HEK293T (cell line): ENCODE measurements around the gene TOB1.

Experiments
- CTCF ChIA-PET: fragments of 350-600 bp; formaldehyde crosslinking; extraction: SDS; loops from one replicate; lab custom pipeline; 2021; ENCODE audit warnings: antibody characterized with exemption, inconsistent platforms; lab: Yijun Ruan, JAX
- POLR2A ChIA-PET: fragments of 350-600 bp; formaldehyde crosslinking; extraction: SDS; loops from one replicate; lab custom pipeline; 2020; ENCODE audit warnings: antibody characterized with exemption, inconsistent platforms; lab: Yijun Ruan, JAX
- DNase-seq: peaks from one replicate; pipeline ENCODE4 v3.0.0; 2012; ENCODE audit warnings: mixed read lengths; ENCODE audit errors: extremely low spot score
- ARNT ChIP-seq: fragments of 450-650 bp; IDR thresholded peaks from 2 replicates; pipeline ENCODE4 v1.6.1; 2017; ENCODE audit warnings: mild to moderate bottlenecking
- BHLHE40 ChIP-seq: fragments of 450-650 bp; IDR thresholded peaks from 2 replicates; pipeline ENCODE4 v1.6.1; 2016; ENCODE audit warnings: mild to moderate bottlenecking, moderate library complexity, borderline replicate concordance
- CTBP1 ChIP-seq: fragments of 450-650 bp; IDR thresholded peaks from 2 replicates; pipeline ENCODE4 v1.6.1; 2016; ENCODE audit warnings: borderline replicate concordance
- ELF4 ChIP-seq: fragments of 450-650 bp; IDR thresholded peaks from 2 replicates; pipeline ENCODE4 v1.6.1; 2017; ENCODE audit warnings: antibody characterized with exemption
- FOXA1 ChIP-seq: fragments of 450-650 bp; IDR thresholded peaks from 2 replicates; pipeline ENCODE4 v1.6.1; 2016; ENCODE audit warnings: mild to moderate bottlenecking
- FOXK2 ChIP-seq: fragments of 450-650 bp; IDR thresholded peaks from 2 replicates; pipeline ENCODE4 v1.6.1; 2016; ENCODE audit warnings: mild to moderate bottlenecking
- FOXM1 ChIP-seq: fragments of 450-650 bp; IDR thresholded peaks from 2 replicates; pipeline ENCODE4 v1.6.1; 2017; ENCODE audit warnings: mild to moderate bottlenecking, borderline replicate concordance
- HDGF ChIP-seq: fragments of 450-650 bp; IDR thresholded peaks from 2 replicates; pipeline ENCODE4 v1.6.1; 2017; ENCODE audit warnings: antibody characterized with exemption, borderline replicate concordance
- L3MBTL2 ChIP-seq: fragments of 450-650 bp; conservative IDR thresholded peaks from 2 replicates; pipeline ENCODE4 v1.6.1; 2016; ENCODE audit warnings: mild to moderate bottlenecking
- LEF1 ChIP-seq: fragments of 450-650 bp; IDR thresholded peaks from 2 replicates; pipeline ENCODE4 v1.6.1; 2017; ENCODE audit warnings: mild to moderate bottlenecking, borderline replicate concordance
- NFRKB ChIP-seq: fragments of 450-650 bp; IDR thresholded peaks from 2 replicates; pipeline ENCODE4 v1.6.1; 2016; ENCODE audit warnings: mild to moderate bottlenecking, moderate library complexity
- SP1 ChIP-seq: fragments of 450-650 bp; IDR thresholded peaks from 2 replicates; pipeline ENCODE4 v1.6.1; 2017
- SUZ12 ChIP-seq: fragments of 450-650 bp; IDR thresholded peaks from 2 replicates; pipeline ENCODE4 v1.6.1; 2016; ENCODE audit warnings: mild to moderate bottlenecking
- TARDBP ChIP-seq: fragments of 450-650 bp; IDR thresholded peaks from 2 replicates; pipeline ENCODE4 v1.6.1; 2016
- ZNF384 ChIP-seq: fragments of 450-650 bp; IDR thresholded peaks from 2 replicates; pipeline ENCODE4 v1.6.1; 2016
- TF ChIP-seq, protein P1 (sequence below): fragments of 450-650 bp; IDR thresholded peaks from 2 replicates; pipeline ENCODE4 v1.6.1; 2016

TOB1 gene

DNA sequence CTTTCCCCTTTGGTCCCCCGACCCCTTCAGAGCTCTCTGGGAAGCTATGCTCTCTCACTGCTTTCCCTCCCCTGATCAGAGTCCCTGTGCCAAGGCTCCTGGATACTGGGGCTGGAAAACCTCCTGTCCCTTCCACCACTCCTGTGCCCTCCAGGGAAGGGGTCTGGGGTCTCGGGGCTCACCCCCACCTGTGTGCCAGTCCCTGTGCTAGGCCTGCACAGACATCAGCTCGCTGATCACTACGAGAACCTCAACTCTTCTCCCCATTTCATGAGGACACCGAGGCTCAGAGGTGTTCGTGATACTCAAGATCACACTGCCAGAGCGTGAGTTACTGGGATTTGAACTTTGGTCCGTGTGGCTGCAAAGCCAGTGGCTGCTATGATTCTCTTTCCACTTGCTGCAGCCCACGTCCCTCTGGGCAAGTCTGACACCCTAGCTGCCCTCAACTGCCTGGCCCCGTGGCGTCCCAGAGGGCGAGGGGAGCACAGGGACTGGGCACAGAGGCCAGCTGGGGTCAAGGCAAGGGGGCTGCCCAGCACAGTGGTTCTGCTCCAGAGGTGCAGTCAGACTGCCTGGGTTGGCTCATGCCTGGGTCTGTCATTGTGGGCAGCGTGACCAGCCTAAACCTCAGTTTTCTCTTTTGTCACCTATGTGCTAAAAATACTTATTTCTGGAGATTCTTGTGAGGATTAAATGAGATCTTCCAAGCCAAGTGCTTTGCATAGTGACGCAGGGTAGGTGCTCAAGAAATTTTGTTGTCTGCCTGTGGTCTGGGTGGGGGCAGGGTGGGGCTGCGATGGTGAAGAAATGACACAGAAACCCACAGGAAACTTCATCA lies 43.8 kb upstream of the TOB1 start:
- ChIA-PET CTCF (interaction anchor here (0.7 kb wide), 1 partner anchor 25 kb away, joined by 3 read pairs; no protein-coding TSS in a partner anchor), POLR2A (interaction anchor here (2.4 to 6.9 kb wide), 2 partner anchors 43 kb away, joined by 15 to 60 read pairs; partner anchors contain the start of gene TOB1)
- TF ChIP-seq HDGF (no peak), FOXK2 (no peak), ELF4 (no peak), FOXA1 (no peak), TARDBP (no peak), FOXM1 (no peak), L3MBTL2 (no peak), CTBP1 (no peak), SP1 (no peak), SUZ12 (no peak), NFRKB (no peak), BHLHE40 (no peak), LEF1 (no peak), ZNF384 (no peak), ARNT (no peak)
- TF ChIP-seq, protein P1, sequence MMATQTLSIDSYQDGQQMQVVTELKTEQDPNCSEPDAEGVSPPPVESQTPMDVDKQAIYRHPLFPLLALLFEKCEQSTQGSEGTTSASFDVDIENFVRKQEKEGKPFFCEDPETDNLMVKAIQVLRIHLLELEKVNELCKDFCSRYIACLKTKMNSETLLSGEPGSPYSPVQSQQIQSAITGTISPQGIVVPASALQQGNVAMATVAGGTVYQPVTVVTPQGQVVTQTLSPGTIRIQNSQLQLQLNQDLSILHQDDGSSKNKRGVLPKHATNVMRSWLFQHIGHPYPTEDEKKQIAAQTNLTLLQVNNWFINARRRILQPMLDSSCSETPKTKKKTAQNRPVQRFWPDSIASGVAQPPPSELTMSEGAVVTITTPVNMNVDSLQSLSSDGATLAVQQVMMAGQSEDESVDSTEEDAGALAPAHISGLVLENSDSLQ = no peak
- no peak for DNase-seq

DNA sequence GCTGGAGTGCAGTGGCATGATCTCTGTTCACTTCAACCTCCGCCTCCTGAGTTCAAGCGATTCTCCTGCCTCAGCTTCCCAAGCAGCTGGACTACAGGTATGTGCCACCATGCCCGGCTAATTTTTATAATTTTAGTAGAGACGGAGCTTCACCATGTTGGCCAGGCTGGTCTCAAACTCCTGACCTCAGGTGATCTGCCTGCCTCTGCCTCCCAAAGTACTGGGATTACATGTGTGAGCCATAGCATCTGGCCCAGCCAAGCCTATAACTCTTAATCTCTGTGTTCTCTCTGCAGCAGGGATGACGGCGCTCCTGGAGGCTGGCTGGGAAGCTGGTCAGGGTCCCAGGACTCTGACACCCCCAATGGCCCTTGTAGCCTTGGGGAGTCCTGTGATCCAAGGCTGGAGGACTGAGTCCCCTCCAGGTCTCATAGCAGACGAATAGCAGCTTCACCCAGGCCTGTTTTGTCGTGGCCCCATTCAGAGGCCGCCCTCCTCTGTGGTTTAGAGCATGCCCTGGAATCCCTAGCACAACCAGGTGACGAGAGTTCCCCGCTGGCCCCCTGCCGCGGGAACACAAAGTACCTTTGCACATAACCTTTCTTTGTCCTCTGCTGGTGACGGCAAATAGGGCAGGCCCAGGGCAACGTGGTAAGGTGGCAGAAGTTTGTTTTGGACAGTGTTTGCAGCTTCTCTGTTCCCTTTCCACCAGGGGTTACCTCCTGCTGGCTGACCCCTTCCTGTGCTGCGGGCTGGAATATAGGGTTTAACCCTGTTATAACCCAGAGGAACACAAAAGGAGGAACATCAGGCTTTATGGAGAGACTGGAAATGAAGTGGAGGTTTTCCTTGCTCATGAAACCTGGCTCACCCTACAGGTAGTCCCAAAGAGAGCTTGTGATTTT lies 43.0 kb upstream of the TOB1 start:
- ChIA-PET POLR2A (interaction anchor here (6.9 kb wide), 1 partner anchor 43 kb away, joined by 60 read pairs; the partner anchor contains the start of gene TOB1), CTCF (interaction anchor here (0.7 kb wide), 1 partner anchor 24 kb away, joined by 3 read pairs; no protein-coding TSS in a partner anchor)
- no peak for DNase-seq
- TF ChIP-seq BHLHE40 (no peak), TARDBP (no peak), ARNT (no peak), ZNF384 (no peak), SUZ12 (no peak), LEF1 (no peak), FOXK2 (no peak), SP1 (no peak), HDGF (no peak), ELF4 (no peak), FOXA1 (no peak), L3MBTL2 (no peak), CTBP1 (no peak), NFRKB (no peak), FOXM1 (no peak)
- TF ChIP-seq, protein P1 = no peak

DNA sequence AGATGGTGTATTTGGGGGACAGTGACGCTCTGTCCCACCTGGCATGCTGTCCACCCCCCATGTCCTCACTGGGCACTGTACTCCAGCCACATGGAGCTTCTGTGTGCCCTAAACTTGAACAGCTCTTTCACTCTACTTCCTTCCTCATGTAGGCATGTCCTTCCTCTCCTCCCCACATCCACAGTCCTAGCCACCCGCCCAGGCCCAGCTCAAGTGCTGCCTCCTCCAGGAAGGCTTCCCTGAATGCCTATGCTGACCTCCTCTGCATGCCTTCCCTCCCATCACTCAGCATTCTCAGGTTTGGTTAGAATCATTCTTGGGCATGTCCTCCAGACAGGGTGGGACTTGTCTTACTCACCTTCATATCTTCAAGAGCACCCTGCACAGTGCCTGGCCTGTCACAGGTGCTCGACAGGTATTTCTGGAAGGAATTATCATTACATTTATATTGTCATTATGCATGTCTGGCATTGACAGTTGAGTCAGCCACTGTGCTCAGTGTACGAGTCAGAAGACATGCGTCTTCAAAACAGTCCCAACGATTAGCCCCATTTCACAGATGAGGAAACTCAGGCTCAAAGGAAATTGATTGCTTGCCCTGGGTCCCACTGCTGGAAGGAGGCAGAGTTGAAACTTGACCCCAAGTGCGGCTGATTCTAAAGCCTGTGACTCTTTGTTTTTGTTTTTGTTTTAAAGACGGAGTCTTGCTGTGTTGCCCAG lies 42.1 kb upstream of the TOB1 start:
- ChIA-PET POLR2A (interaction anchor here (6.9 kb wide), 1 partner anchor 42 kb away, joined by 60 read pairs; the partner anchor contains the start of gene TOB1), CTCF (no interaction called here)
- no peak for TF ChIP-seq FOXK2
- TF ChIP-seq FOXM1 = no peak
- no peak for TF ChIP-seq LEF1
- no peak for TF ChIP-seq TARDBP
- TF ChIP-seq SUZ12 = no peak
- TF ChIP-seq NFRKB = no peak
- no peak for TF ChIP-seq ELF4
- TF ChIP-seq L3MBTL2 = no peak
- no peak for DNase-seq

DNA sequence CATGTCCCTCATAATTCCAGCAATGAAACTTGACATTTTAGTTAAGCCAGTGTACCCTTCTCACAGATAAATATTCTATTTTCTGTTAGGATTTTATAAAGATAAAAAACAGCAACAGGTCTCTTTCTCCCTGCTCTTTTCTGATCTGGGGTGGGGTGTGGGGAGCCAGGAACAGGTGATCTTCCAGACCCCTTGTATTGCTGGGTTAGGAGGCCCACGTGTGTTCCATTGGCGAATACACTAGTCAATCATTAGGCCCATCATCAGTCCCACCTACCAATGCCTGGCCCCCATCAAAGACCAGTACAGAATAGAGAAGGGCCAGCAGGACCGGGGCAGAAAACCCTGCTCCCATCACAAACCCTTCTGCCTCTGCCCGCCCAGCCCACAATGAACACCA lies 40.3 kb upstream of the TOB1 start:
- TF ChIP-seq CTBP1 = no peak
- TF ChIP-seq FOXK2 = no peak
- TF ChIP-seq FOXA1 = no peak
- TF ChIP-seq, protein P1 = no peak
- TF ChIP-seq ARNT = no peak
- no peak for TF ChIP-seq HDGF
- TF ChIP-seq LEF1 = no peak
- TF ChIP-seq ZNF384 = no peak
- TF ChIP-seq L3MBTL2 = no peak
- no peak for TF ChIP-seq BHLHE40
- TF ChIP-seq SP1 = no peak
- TF ChIP-seq SUZ12 = no peak
- no peak for TF ChIP-seq TARDBP
- no peak for TF ChIP-seq NFRKB
- TF ChIP-seq FOXM1 = no peak
- TF ChIP-seq ELF4 = no peak
- POLR2A ChIA-PET = interaction anchor here (1.0 to 6.9 kb wide), 3 partner anchors 14 to 40 kb away, joined by 3 to 60 read pairs (median 5); partner anchors contain the start of gene TOB1
- DNase-seq = no peak
- CTCF ChIA-PET = no interaction called here
